Measurements from ENCODE around the gene COX19.

Gene COX19

GRCh38 chr7:967361-968082 lies 7.8 kb downstream of the COX19 start:
- no peak for DNase-seq (ENCODE audit: low read depth)
- TF ChIP-seq POLR2A (IDR thresholded peaks at IDR 0.05; ENCODE audit: extremely low read depth, insufficient read length) = no peak
- TF ChIP-seq MAX (IDR thresholded peaks at IDR 0.05; ENCODE audit: low read depth, low read length) = no peak
- TF ChIP-seq MYC (IDR thresholded peaks at IDR 0.05; ENCODE audit: low read depth, low read length) = no peak
- TF ChIP-seq, protein P1, sequence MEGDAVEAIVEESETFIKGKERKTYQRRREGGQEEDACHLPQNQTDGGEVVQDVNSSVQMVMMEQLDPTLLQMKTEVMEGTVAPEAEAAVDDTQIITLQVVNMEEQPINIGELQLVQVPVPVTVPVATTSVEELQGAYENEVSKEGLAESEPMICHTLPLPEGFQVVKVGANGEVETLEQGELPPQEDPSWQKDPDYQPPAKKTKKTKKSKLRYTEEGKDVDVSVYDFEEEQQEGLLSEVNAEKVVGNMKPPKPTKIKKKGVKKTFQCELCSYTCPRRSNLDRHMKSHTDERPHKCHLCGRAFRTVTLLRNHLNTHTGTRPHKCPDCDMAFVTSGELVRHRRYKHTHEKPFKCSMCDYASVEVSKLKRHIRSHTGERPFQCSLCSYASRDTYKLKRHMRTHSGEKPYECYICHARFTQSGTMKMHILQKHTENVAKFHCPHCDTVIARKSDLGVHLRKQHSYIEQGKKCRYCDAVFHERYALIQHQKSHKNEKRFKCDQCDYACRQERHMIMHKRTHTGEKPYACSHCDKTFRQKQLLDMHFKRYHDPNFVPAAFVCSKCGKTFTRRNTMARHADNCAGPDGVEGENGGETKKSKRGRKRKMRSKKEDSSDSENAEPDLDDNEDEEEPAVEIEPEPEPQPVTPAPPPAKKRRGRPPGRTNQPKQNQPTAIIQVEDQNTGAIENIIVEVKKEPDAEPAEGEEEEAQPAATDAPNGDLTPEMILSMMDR (IDR thresholded peaks at IDR 0.05; ENCODE audit: low read depth, low read length) = no peak
- no peak overlapping the region for H3K4me3 ChIP-seq (ENCODE audit: low read depth, low read length)

GRCh38 chr7:966291-967069 lies 8.9 kb downstream of the COX19 start:
- H3K4me3 ChIP-seq (ENCODE audit: low read depth, low read length) = no peak overlapping the region
- TF ChIP-seq POLR2A (IDR thresholded peaks at IDR 0.05; ENCODE audit: extremely low read depth, insufficient read length) = no peak
- TF ChIP-seq, protein P1 (IDR thresholded peaks at IDR 0.05; ENCODE audit: low read depth, low read length) = no peak
- TF ChIP-seq MAX (IDR thresholded peaks at IDR 0.05; ENCODE audit: low read depth, low read length) = no peak
- TF ChIP-seq MYC (IDR thresholded peaks at IDR 0.05; ENCODE audit: low read depth, low read length) = no peak
- no peak for DNase-seq (ENCODE audit: low read depth)

DNA sequence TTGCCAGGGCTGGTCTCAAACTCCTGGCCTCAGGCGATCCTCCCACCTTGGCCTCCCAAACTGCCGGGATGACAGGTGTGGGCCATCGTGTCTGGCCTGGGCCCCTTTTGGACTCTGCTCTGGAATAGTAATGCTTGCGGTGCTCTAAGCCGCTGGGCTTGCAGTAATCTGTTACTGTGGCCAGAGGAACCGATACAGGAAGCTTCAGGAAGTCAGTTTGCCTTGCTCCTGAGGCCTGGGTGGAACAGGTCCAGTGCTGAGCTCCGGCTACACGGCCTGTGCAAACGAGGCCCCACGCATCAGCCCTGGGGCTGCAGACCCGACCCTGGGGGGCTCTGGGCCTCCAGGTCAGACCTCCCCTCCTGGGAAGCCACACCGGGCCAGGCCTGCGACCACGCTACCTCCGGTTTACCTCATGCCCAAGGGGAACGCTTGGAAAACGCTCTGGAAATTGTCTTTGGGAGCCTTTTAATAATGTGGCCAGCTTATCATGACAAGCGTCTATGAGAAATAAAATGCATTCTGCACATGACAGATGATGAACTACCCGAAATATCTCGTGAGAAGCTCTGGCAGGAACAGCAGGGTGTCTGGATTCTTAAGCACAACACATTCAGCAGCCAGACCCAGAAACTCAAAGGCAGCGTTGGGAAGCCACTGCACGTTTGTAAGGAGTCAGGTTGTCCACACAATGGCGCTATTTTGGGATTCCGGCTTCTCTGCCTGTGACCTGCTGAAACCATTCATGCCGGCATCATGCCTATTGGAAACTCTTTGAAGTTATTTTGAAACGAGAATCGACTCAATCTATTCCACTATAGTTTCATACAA lies 10.7 kb downstream of the COX19 start:
- peak; percentile 15 for TF ChIP-seq POLR2A (IDR thresholded peaks at IDR 0.05; ENCODE audit: extremely low read depth, insufficient read length)
- TF ChIP-seq, protein P1 (IDR thresholded peaks at IDR 0.05; ENCODE audit: low read depth, low read length) = no peak
- TF ChIP-seq MAX (IDR thresholded peaks at IDR 0.05; ENCODE audit: low read depth, low read length) = no peak
- DNase-seq (ENCODE audit: low read depth) = no peak
- no peak overlapping the region for H3K4me3 ChIP-seq (ENCODE audit: low read depth, low read length)

DNA sequence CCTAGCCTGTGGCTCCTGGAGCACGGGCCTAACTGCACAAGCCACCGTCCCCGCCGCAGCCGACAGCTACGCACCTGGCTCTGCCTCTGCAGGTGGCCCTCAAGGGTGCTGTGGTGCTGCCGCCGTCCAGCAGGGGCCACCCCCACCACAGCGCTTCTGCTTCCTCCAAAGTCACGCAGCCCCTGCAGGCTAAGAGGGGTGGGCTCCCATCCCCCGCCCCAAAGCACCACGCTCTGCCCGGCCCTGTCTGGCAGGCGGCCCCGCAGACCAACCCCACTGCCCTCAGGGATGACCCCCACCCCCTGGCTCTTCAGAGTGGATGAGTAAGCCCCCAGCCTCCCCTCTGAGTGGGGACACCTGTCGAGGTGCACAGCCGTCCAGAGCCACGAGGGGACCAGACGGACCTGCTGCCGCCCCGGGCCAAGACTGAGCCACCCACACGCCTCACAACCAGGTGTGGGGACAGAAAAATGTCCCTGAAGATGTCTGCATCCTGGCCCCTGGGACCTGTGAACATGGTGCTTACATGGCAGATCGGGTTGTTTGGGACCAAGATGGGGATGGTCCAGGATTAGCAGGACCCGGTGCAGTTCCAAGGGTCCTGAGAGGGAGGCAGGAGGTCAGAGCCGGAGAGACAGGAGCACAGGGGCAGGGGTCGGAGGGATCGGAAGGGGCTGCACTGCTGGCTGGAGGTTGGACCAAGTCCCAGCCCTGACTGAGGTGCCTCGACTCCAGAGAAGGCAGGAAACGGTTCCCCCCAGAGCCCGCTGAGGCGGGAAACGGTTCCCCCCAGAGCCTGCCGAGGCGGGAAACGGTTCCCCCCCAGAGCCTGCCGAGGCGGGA lies 11.9 kb downstream of the COX19 start:
- no peak overlapping the region for H3K4me3 ChIP-seq (ENCODE audit: low read depth, low read length)
- TF ChIP-seq POLR2A (IDR thresholded peaks at IDR 0.05; ENCODE audit: extremely low read depth, insufficient read length) (no peak), MAX (IDR thresholded peaks at IDR 0.05; ENCODE audit: low read depth, low read length) (no peak), MYC (IDR thresholded peaks at IDR 0.05; ENCODE audit: low read depth, low read length) (no peak)
- TF ChIP-seq, protein P1 (IDR thresholded peaks at IDR 0.05; ENCODE audit: low read depth, low read length) = no peak
- DNase-seq (ENCODE audit: low read depth) = no peak

All from NB4 (cell line).